ENCODE measurements around the gene SYTL3. TPM values are rescaled to one million over a fixed set of nuclear protein-coding genes. Genes with fewer than 3 reads are reported as not detected.
A peak's percentile ranks its signal among the peaks of the same experiment; 100 is the strongest.

Gene SYTL3
- total RNA-seq, 1 experiment from 2014 or later, result 1.2 TPM

- Histone ChIP-seq H3K4me3 (ENCODE audit: insufficient read depth, low read depth, low read length) (no peak overlapping the region; the same call in 1 of the 2 replicates), H3K27me3 (ENCODE audit: control insufficient read depth, insufficient read depth, low read length) (peaks cover 2% of the 10 kb centered on the region; the same call in 1 of the 2 replicates), H3K36me3 (replicated peaks; ENCODE audit: control insufficient read depth, insufficient read depth, low read length) (no peaks in the 10 kb centered on the region)
- DNase-seq, result peak; percentile 96
Observed at GRCh38 chr6:158703837-158704822, 54.3 kb downstream of the SYTL3 start.

GRCh38 chr6:158705386-158706126, 55.7 kb downstream of the SYTL3 start:
- H3K27me3 ChIP-seq (ENCODE audit: control insufficient read depth, insufficient read depth, low read length), result peaks cover 2% of the 10 kb centered on the region; the same call in 1 of the 2 replicates

GRCh38 chr6:158706369-158706982, 56.6 kb downstream of the SYTL3 start:
- DNase-seq, result peak; percentile 80
- no peaks in the 10 kb centered on the region for H3K36me3 ChIP-seq (replicated peaks; ENCODE audit: control insufficient read depth, insufficient read depth, low read length)
- H3K4me3 ChIP-seq (ENCODE audit: insufficient read depth, low read depth, low read length), result no peak overlapping the region
- H3K27me3 ChIP-seq (ENCODE audit: control insufficient read depth, insufficient read depth, low read length), result peaks cover 2% of the 10 kb centered on the region; the same call in 1 of the 2 replicates

More at GRCh38 chr6:158705386-158706126, 55.7 kb downstream of the SYTL3 start:
- no peak overlapping the region for H3K4me3 ChIP-seq (ENCODE audit: insufficient read depth, low read depth, low read length)
- no peaks in the 10 kb centered on the region for H3K36me3 ChIP-seq (replicated peaks; ENCODE audit: control insufficient read depth, insufficient read depth, low read length)
- no peak for DNase-seq

GRCh38 chr6:158707120-158707820, 57.4 kb downstream of the SYTL3 start:
- H3K36me3 ChIP-seq (replicated peaks; ENCODE audit: control insufficient read depth, insufficient read depth, low read length), result no peaks in the 10 kb centered on the region
- peak; percentile 38 for DNase-seq
- H3K4me3 ChIP-seq (ENCODE audit: insufficient read depth, low read depth, low read length), result no peak overlapping the region
- H3K27me3 ChIP-seq (ENCODE audit: control insufficient read depth, insufficient read depth, low read length), result peaks cover 2% of the 10 kb centered on the region; the same call in 1 of the 2 replicates

GRCh38 chr6:158707821-158708195, 58.0 kb downstream of the SYTL3 start:
- DNase-seq, result peak; percentile 54

GRCh38 chr6:158708239-158708638, 58.4 kb downstream of the SYTL3 start:
- Histone ChIP-seq H3K36me3 (replicated peaks; ENCODE audit: control insufficient read depth, insufficient read depth, low read length) (no peaks in the 10 kb centered on the region), H3K4me3 (ENCODE audit: insufficient read depth, low read depth, low read length) (no peak overlapping the region), H3K27me3 (ENCODE audit: control insufficient read depth, insufficient read depth, low read length) (peaks cover 2% of the 10 kb centered on the region; the same call in 1 of the 2 replicates)
- DNase-seq, result peak; percentile 59

More at GRCh38 chr6:158707821-158708195, 58.0 kb downstream of the SYTL3 start:
- Histone ChIP-seq H3K36me3 (replicated peaks; ENCODE audit: control insufficient read depth, insufficient read depth, low read length) (no peaks in the 10 kb centered on the region), H3K27me3 (ENCODE audit: control insufficient read depth, insufficient read depth, low read length) (peaks cover 2% of the 10 kb centered on the region; the same call in 1 of the 2 replicates), H3K4me3 (ENCODE audit: insufficient read depth, low read depth, low read length) (no peak overlapping the region)

GRCh38 chr6:158709809-158710208, 60.0 kb downstream of the SYTL3 start:
- Histone ChIP-seq H3K27me3 (ENCODE audit: control insufficient read depth, insufficient read depth, low read length) (no peaks in the 10 kb centered on the region), H3K36me3 (replicated peaks; ENCODE audit: control insufficient read depth, insufficient read depth, low read length) (no peaks in the 10 kb centered on the region), H3K4me3 (ENCODE audit: insufficient read depth, low read depth, low read length) (no peak overlapping the region)
- DNase-seq, result no peak

GRCh38 chr6:158711264-158711663, 61.4 kb downstream of the SYTL3 start:
- H3K36me3 ChIP-seq (replicated peaks; ENCODE audit: control insufficient read depth, insufficient read depth, low read length), result no peaks in the 10 kb centered on the region
- H3K27me3 ChIP-seq (ENCODE audit: control insufficient read depth, insufficient read depth, low read length), result no peaks in the 10 kb centered on the region
- no peak overlapping the region for H3K4me3 ChIP-seq (ENCODE audit: insufficient read depth, low read depth, low read length)
- no peak for DNase-seq

GRCh38 chr6:158713469-158713868, 63.6 kb downstream of the SYTL3 start:
- Histone ChIP-seq H3K4me3 (ENCODE audit: insufficient read depth, low read depth, low read length) (no peak overlapping the region), H3K27me3 (ENCODE audit: control insufficient read depth, insufficient read depth, low read length) (no peaks in the 10 kb centered on the region), H3K36me3 (replicated peaks; ENCODE audit: control insufficient read depth, insufficient read depth, low read length) (no peaks in the 10 kb centered on the region)
- DNase-seq, result no peak

- DNase-seq, result no peak
- Histone ChIP-seq H3K36me3 (replicated peaks; ENCODE audit: control insufficient read depth, insufficient read depth, low read length) (no peaks in the 10 kb centered on the region), H3K4me3 (ENCODE audit: insufficient read depth, low read depth, low read length) (no peak overlapping the region), H3K27me3 (ENCODE audit: control insufficient read depth, insufficient read depth, low read length) (no peaks in the 10 kb centered on the region)
Observed at GRCh38 chr6:158714706-158715105, 64.9 kb downstream of the SYTL3 start.

- DNase-seq, result peak; percentile 35
- H3K27me3 ChIP-seq (ENCODE audit: control insufficient read depth, insufficient read depth, low read length), result no peaks in the 10 kb centered on the region
Observed at GRCh38 chr6:158715330-158716311, 65.8 kb downstream of the SYTL3 start.

GRCh38 chr6:158717341-158718330, 67.8 kb downstream of the SYTL3 start:
- no peaks in the 10 kb centered on the region for H3K27me3 ChIP-seq (ENCODE audit: control insufficient read depth, insufficient read depth, low read length)
- no peaks in the 10 kb centered on the region for H3K36me3 ChIP-seq (replicated peaks; ENCODE audit: control insufficient read depth, insufficient read depth, low read length)
- no peak for DNase-seq
- no peak overlapping the region for H3K4me3 ChIP-seq (ENCODE audit: insufficient read depth, low read depth, low read length)

More at GRCh38 chr6:158715330-158716311, 65.8 kb downstream of the SYTL3 start:
- H3K36me3 ChIP-seq (replicated peaks; ENCODE audit: control insufficient read depth, insufficient read depth, low read length), result no peaks in the 10 kb centered on the region
- H3K4me3 ChIP-seq (ENCODE audit: insufficient read depth, low read depth, low read length), result no peak overlapping the region

Data from H7 (cell line).